Measurements from ENCODE around the gene GLIPR1.
"Not testable (repeated sequence)": the region's sequence is repeated elsewhere in the genome, so short reads cannot be mapped to it uniquely, and the experiment has no call there.

Gene GLIPR1

DNA sequence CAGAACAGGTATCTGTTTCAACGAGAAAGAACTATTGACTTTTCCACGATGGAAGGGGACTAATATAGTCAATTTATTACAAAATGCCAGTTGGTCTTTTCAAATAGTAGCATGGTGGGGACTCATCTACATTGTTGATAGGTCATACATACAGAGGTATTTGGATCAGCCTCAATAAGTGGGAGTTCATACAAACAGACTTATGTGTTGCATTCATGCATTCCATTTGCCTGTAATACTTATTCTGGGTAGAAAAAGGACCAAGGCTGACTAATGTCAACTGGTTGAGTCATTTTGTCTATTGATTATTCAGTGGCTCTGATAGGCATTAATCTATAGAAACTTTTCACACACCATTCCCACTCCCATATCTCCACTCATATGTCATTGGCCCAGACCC is 41.5 kb upstream of the GLIPR1 start:
- H3K9ac ChIP-seq (ENCODE audit: low read length) = no peak overlapping the region
- no peak overlapping the region for H2AFZ ChIP-seq (ENCODE audit: low read depth, low read length)
- TF ChIP-seq, protein P1, sequence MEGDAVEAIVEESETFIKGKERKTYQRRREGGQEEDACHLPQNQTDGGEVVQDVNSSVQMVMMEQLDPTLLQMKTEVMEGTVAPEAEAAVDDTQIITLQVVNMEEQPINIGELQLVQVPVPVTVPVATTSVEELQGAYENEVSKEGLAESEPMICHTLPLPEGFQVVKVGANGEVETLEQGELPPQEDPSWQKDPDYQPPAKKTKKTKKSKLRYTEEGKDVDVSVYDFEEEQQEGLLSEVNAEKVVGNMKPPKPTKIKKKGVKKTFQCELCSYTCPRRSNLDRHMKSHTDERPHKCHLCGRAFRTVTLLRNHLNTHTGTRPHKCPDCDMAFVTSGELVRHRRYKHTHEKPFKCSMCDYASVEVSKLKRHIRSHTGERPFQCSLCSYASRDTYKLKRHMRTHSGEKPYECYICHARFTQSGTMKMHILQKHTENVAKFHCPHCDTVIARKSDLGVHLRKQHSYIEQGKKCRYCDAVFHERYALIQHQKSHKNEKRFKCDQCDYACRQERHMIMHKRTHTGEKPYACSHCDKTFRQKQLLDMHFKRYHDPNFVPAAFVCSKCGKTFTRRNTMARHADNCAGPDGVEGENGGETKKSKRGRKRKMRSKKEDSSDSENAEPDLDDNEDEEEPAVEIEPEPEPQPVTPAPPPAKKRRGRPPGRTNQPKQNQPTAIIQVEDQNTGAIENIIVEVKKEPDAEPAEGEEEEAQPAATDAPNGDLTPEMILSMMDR (IDR thresholded peaks at IDR 0.05; ENCODE audit: low read depth, low read length) = no peak
- TF ChIP-seq EZH2phosphoT487 (IDR thresholded peaks at IDR 0.05; ENCODE audit: low read depth) = no peak
- H3K27ac ChIP-seq (ENCODE audit: low read length) = no peak overlapping the region
- H3K79me2 ChIP-seq (ENCODE audit: low read length) = no peaks in the 10 kb centered on the region
- no peaks in the 10 kb centered on the region for H3K36me3 ChIP-seq (replicated peaks; ENCODE audit: low read depth, low read length)
- no peaks in the 10 kb centered on the region for H3K27me3 ChIP-seq (ENCODE audit: low read depth, low read length)
- no peaks in the 10 kb centered on the region for H4K20me1 ChIP-seq (ENCODE audit: insufficient read depth, low read length)
- H3K4me3 ChIP-seq (ENCODE audit: low read length) = no peak overlapping the region
- H3K9me3 ChIP-seq (ENCODE audit: insufficient read depth, low read length) = peaks cover 6% of the 10 kb centered on the region; the same call in 1 of the 2 replicates
- H3K4me1 ChIP-seq (ENCODE audit: low read length) = no peaks in the 10 kb centered on the region
- no peak overlapping the region for H3K4me2 ChIP-seq (ENCODE audit: low read length)

DNA sequence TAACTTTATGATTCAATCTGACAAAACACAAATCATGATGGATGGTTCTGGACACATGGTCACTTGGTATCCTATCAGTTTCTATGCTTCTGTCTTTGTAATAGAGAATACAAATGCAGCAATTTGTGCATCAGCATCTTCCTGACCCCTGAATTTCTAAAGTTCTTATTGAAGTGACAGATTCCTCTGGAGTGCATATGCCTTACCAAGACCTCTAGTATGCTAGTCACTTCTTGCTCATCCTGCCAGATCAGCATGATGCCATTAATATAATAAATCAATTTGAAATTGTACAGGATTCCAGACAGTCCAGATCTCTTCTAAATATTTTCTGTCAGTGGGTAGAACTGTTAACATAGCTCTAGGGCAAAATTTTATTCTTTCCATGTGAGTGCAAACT is 40.6 kb upstream of the GLIPR1 start:
- Histone ChIP-seq H2AFZ (ENCODE audit: low read depth, low read length) (no peak overlapping the region), H3K79me2 (ENCODE audit: low read length) (no peaks in the 10 kb centered on the region), H3K9ac (ENCODE audit: low read length) (no peak overlapping the region), H3K4me2 (ENCODE audit: low read length) (no peak overlapping the region), H3K27ac (ENCODE audit: low read length) (no peak overlapping the region), H3K4me1 (ENCODE audit: low read length) (no peaks in the 10 kb centered on the region), H3K36me3 (replicated peaks; ENCODE audit: low read depth, low read length) (no peaks in the 10 kb centered on the region), H3K4me3 (ENCODE audit: low read length) (no peak overlapping the region), H3K9me3 (ENCODE audit: insufficient read depth, low read length) (peaks cover 6% of the 10 kb centered on the region; the same call in 1 of the 2 replicates), H4K20me1 (ENCODE audit: insufficient read depth, low read length) (no peaks in the 10 kb centered on the region), H3K27me3 (ENCODE audit: low read depth, low read length) (no peaks in the 10 kb centered on the region)
- TF ChIP-seq EZH2phosphoT487 (IDR thresholded peaks at IDR 0.05; ENCODE audit: low read depth) = no peak
- TF ChIP-seq, protein P1 (IDR thresholded peaks at IDR 0.05; ENCODE audit: low read depth, low read length) = no peak

DNA sequence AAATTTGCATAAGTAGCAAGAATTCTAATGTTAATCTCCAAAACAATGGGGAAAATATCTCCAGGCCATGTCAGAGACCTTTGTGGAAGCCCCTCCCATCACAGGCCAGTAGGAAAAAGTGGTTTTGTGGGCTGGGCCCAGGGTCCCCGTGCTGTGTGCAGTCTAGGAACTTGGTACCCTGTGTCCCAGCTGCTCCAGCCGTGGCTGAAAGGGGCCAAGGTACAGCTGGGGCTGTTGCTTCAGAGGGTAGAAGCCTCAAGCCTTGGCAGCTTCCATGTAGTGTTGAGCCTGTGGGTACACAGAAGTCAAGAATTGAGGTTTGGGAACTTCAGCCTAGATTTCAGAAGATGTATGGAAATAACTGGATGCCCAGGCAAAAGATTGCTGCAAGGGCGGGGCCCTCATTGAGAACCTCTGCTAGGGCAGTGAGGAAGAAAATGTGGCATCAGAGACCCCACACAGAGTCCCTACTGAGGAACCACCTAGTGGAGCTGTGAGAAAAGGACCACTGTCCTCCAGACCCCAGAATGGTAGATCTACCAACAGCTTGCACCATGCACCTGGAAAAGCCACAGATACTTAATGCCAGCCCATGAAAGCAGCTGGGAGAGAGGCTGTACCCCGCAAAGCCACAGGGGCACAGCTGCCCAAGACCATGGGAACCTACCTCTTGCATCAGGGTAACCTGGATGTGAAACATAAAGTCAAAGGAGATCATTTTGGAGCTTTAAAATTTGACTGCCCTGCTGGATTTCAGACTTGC is 38.7 kb upstream of the GLIPR1 start:
- not testable (repeated sequence) for H3K4me2 ChIP-seq (ENCODE audit: low read length); H3K27ac ChIP-seq (ENCODE audit: low read length); H3K4me1 ChIP-seq (ENCODE audit: low read length); H3K27me3 ChIP-seq (ENCODE audit: low read depth, low read length); H2AFZ ChIP-seq (ENCODE audit: low read depth, low read length); H3K9ac ChIP-seq (ENCODE audit: low read length); H3K9me3 ChIP-seq (ENCODE audit: insufficient read depth, low read length); H3K79me2 ChIP-seq (ENCODE audit: low read length); H3K36me3 ChIP-seq (replicated peaks; ENCODE audit: low read depth, low read length); H3K4me3 ChIP-seq (ENCODE audit: low read length); H4K20me1 ChIP-seq (ENCODE audit: insufficient read depth, low read length)

DNA sequence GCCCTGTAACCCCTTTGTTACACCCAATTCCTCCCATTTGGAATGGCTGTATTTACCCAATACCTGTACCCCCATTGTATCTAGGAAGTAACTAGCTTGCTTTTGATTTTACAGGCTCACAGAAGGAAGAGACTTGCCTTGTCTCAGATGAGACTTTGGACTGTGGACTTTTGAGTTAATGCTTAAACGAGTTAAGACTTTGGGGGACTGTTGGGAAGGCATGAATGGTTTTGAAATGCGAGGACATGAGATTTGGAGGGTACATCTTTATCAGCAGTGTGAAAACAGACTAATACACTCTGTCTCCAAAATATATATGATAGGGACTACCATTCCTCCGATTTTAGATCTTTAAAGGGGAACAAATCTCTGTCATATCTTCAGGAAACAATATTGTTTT is 38.1 kb upstream of the GLIPR1 start:
- not testable (repeated sequence) for H3K9ac ChIP-seq (ENCODE audit: low read length); H3K4me2 ChIP-seq (ENCODE audit: low read length); H4K20me1 ChIP-seq (ENCODE audit: insufficient read depth, low read length); H3K27me3 ChIP-seq (ENCODE audit: low read depth, low read length); H3K4me1 ChIP-seq (ENCODE audit: low read length); H3K27ac ChIP-seq (ENCODE audit: low read length); H3K79me2 ChIP-seq (ENCODE audit: low read length); H3K4me3 ChIP-seq (ENCODE audit: low read length); H2AFZ ChIP-seq (ENCODE audit: low read depth, low read length); H3K9me3 ChIP-seq (ENCODE audit: insufficient read depth, low read length); H3K36me3 ChIP-seq (replicated peaks; ENCODE audit: low read depth, low read length)

DNA sequence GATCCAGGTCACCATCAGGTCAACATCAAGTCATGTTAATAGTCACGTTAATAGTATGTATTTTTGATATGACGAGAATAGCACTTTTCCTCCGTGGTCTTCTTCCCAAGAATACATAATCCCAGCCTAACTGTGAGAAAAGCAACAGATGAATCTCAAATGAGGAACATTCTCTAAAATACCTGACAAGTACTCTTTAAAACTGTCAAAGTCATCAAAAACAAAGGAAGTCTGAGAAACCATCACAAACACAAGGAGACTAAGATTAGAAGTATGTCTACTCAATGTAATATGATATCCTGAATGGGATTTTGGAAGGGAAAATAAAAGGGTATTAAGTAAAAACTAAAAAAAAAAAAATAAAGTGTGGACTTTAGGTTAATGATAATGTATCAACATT is 36.8 kb upstream of the GLIPR1 start:
- Histone ChIP-seq H3K9ac (ENCODE audit: low read length) (no peak overlapping the region), H3K4me1 (ENCODE audit: low read length) (no peaks in the 10 kb centered on the region), H3K27me3 (ENCODE audit: low read depth, low read length) (no peaks in the 10 kb centered on the region), H4K20me1 (ENCODE audit: insufficient read depth, low read length) (no peaks in the 10 kb centered on the region), H3K79me2 (ENCODE audit: low read length) (no peaks in the 10 kb centered on the region), H3K4me2 (ENCODE audit: low read length) (no peak overlapping the region), H2AFZ (ENCODE audit: low read depth, low read length) (no peak overlapping the region), H3K9me3 (ENCODE audit: insufficient read depth, low read length) (no peaks in the 10 kb centered on the region), H3K4me3 (ENCODE audit: low read length) (no peak overlapping the region), H3K36me3 (replicated peaks; ENCODE audit: low read depth, low read length) (no peaks in the 10 kb centered on the region), H3K27ac (ENCODE audit: low read length) (no peak overlapping the region)
- TF ChIP-seq, protein P1 (IDR thresholded peaks at IDR 0.05; ENCODE audit: low read depth, low read length) = no peak
- no peak for TF ChIP-seq EZH2phosphoT487 (IDR thresholded peaks at IDR 0.05; ENCODE audit: low read depth)
